GM21447 (cell line): ENCODE data around the gene ZNF672.
"Not testable (repeated sequence)": the region's sequence is repeated elsewhere in the genome, so short reads cannot be mapped to it uniquely, and the experiment has no call there.

Experiments used
- ATAC-seq: cut with Tn5 transposase; IDR thresholded peaks from one replicate; pipeline ENCODE4 v1.9.1; 2021; ENCODE audit not compliant: unreplicated experiment

Gene ZNF672

DNA sequence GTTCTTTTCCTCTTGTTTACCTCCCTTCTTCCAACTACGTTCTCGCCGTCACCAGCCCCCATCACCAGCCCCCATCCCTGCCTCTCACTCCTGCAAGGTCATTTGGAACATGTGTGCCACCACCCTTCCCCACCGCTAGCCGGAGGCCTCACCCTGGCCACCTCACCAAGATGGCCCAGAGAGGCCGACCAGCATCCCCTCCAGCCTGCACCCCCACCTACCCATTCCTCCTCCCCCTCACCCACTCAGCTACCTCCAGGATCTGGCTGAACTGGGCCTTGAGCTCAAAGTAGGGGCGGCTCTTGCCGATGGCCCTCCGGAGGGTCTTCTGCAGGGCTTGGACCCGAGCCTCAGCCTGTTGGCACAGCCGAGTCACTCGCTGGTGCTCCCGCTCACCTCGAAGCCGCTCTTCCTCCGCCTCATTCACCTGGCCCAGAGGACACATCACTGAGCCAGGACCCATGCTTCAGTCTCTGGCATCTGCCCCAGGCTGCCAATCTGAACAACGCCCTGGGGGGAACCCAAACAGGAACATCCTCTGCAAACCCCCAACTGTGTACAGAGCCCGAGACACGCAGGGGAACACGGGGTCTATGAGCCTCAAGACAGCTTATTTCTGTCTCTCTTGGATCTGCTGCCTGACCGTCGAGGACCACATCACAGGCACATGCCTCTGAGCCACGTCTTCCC, 25.1 kb upstream of the ZNF672 start:
- no peak for ATAC-seq

- no peak for ATAC-seq
Observed at GRCh38 chr1:248813546-248813945, 24.5 kb upstream of the ZNF672 start.

DNA sequence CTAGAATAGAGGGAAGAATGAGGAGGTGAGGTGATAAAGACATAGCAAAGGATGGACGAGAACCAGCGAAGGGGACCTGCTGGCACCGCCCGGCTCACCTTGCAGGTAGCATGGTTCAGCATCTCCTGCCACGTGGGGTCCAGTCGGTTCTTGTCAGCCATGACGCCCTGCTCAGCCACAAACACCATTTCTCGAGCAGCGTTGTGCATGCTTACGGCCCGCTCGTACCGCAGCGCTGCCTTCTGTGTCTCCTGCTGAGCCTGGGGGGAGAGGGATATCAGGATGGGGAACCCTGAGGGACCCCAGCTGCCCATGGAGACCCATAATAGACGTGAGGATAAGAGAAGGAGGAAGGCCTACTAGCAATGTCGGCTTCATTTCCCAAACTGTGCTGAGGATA, 23.7 kb upstream of the ZNF672 start:
- ATAC-seq = no peak

DNA sequence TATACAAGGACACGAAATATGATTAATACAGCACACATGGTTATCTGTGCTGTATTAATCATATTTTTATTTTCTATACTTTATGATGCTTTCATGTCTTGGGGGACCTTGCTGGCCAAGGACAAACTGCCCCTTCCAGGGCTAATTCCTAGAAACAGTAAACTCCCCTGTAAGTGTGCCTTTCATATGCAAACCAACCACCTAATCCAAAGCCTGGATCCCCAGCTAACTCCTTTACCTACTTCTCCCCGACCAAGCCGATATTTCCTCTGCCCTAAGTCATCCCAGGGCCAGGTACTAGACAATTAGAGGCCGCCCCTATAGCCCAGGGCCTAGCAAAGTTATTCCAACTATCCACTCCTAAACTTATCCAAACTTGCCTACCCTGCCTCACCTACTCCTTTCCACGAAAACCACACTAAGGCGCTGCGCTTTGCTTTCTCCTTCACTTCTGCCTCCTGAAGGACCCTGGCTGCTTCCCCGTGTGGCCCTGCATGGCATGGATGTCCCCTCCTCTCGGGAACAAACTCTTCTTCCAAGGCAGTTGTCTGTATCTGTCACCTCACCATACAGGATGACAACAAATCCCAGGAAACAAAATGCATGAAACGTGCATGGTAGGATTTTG, 22.5 kb upstream of the ZNF672 start:
- no peak for ATAC-seq

DNA sequence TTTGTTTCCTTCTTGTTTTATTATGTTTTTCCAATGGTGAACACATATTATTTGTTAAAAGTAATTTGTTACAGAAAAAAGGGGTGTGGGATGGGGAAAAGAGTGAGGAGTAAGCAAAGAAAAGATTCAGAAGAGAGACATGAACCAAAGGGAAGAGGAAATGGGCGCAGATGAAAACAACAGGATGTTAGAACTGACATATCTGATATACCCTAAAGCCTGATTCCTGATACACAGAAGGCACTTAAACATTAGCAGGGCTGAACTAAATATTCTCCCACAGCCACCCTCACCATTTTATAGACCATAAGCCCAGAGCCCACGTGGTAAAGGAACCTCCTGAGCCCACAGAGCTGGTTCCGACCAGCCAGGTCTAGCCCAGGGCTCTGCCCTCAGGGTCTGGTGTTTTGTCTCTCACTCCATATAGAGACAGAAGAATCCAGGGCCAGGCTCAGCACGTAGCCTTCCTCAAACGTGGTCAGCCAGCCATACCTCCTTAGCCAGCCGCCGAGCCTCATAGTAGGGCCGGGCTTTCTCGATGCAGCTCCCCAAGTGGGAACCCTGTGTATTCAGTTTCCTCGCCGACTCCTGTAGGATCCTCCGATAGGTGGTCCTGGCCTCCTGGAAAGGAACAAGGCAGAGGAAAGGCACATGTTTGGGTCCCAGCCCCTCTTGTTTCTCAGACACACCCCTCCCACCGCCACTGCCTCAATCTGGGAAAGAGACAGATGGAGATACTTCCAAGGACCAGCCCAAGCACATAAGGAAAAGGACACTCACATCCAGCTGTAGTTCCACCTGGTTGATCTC, 21.8 kb upstream of the ZNF672 start:
- no peak for ATAC-seq

- ATAC-seq = no peak
Observed at GRCh38 chr1:248817065-248817464, 21.0 kb upstream of the ZNF672 start.

DNA sequence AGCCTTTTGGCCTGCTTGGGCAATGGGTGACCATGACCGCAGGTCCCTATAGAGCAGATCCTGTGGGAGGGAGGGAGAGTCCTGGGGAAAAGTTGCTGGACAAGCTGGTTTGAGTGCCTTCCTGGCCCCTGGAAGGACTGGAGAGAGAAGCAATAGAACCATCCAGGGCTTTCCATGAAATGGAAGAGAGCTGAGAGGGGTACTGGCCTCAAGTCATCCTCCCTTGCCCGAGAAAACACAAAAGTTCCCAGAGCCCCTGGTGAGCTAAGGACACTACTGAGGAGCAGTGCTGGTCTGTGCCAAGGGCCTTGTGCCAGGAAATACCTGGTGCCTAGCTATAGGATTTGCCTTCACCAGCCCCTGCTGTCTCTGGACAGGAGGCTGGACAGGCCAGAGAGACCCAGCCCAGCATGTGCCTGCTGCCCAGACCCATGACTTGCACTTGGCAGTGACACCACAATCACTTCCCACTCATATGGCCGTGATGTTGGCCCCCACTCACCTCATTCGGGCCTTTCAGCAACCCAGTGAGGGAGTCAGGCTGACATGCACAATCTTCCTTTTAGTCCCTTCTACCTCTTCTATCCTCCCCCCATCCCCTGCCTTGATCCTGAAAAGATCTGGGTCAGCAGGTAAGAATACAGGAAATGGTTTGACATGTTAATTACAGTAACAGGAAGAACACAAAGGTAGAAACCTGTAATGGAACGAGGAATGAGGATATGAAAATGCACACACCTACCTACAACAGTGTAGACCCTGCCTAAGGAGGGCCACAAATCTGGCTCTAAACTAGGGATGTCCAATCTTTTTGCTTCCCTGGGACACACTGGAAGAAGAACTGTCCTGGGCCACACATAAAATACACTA, 19.3 kb upstream of the ZNF672 start:
- peak; percentile 44 for ATAC-seq

DNA sequence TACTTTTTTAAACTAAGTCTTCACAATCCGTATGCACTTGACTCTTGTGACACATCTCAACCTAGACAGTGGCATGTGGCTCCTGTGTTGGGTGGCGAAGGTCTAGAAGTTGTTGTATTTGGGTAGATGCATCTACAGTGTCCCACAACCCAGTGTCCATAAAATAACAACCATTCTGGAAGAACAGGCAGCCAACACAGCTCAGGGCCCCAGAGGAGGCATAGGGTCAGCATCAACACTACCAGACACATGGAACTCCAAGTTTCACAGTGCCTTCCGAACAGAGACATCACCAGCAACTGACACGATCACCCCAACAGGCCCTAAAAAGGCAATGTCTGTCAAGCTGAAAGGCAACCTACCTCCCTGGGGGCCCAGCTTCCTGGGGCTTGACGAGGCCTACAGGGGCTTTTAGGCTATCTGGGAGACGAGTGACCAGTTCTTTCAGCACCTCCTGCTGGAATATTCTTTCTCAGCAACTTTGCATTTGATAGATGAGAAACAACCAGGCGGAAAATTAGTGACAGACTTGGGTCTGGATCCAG, 17.9 kb upstream of the ZNF672 start:
- no peak for ATAC-seq

GRCh38 chr1:248821101-248821500, 16.9 kb upstream of the ZNF672 start:
- ATAC-seq = no peak

DNA sequence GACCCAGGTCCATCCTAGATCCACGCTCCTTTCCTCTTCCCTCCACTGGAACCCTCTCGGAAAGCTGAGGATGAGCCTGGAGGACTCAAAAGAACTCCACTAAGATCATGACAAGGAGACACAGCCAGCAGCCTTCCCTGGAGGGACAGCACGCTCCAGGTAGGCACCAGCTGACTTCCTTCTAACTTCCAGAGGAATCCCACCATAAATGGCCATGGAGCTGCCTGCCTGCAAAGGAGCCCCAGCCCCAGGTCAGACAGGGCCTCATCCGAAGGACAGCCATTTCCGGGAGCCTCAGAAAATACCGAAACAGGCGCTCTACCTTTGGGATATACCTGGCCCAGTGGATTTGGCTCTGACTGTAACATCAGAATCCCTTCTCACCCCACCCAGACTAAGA, 16.4 kb upstream of the ZNF672 start:
- no peak for ATAC-seq

GRCh38 chr1:248822148-248823032, 15.6 kb upstream of the ZNF672 start:
- no peak for ATAC-seq

GRCh38 chr1:248823517-248824001, 14.5 kb upstream of the ZNF672 start:
- ATAC-seq = no peak

DNA sequence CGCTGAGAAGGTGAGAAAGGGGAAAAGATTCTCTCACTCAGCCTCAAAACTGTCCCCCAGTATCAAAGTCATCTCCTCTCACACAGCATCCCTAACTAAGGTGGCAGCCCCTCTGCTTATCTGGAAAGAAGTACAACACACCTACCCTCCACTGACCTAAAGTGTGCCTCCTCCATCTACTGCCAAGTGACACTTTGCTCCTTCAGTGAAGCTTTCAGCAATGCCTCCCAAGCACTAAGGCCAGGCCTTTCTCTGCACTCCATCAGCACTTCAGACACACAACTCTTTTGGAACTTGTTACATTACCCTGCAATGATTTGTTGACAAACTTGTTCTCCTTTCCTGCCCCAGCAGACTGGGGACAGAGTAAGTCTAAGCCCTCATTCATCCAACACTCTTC, 13.7 kb upstream of the ZNF672 start:
- no peak for ATAC-seq

GRCh38 chr1:248824701-248825100, 13.3 kb upstream of the ZNF672 start:
- ATAC-seq = no peak

DNA sequence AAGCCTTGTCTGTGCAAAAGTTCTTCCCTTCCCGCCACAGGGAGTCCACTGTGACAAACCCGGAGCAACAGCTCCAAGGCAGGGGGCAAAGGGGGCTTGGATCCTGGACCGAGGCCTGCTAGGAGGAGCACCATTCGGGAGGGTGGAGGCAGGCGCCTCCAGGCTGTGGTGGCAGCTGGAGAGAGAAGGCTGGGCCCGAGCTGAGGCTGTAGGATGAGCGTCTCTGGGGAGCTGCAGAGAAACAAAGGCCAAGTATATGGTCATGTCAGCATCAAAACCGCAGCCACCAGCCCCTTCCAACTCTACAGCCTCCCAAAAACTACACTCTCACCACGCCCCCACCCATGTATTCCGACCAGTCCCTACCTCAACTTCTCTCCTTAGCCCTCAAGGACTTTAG, 12.9 kb upstream of the ZNF672 start:
- ATAC-seq = no peak

GRCh38 chr1:248825573-248825908, 12.5 kb upstream of the ZNF672 start:
- ATAC-seq = peak; percentile 3

- ATAC-seq = peak; percentile 91
Observed at GRCh38 chr1:248825909-248826760, 11.9 kb upstream of the ZNF672 start, which contains the start of gene SH3BP5L. SH3BP5L (minus strand) TSS chr1:248825915; CDS start chr1:248824935, 980 bp downstream.

DNA sequence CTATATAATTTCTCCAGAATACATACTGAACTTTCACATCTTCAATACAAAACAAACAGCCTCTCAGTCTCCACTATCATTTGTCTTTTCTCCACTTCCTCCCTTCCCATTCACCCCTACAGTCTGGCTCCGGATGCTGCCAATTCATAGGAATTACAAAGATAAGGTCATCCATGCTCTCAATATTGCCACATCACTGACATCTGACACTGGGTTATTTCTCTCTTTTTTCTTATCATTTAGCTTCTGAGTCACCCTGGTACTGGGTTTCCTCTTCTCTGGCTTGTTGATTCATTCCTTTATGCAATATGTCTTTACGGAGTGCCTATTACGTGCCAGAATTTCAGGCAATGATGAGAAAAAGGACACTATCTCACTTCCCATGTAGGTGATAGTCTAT, 9.2 kb upstream of the ZNF672 start:
- ATAC-seq = no peak

DNA sequence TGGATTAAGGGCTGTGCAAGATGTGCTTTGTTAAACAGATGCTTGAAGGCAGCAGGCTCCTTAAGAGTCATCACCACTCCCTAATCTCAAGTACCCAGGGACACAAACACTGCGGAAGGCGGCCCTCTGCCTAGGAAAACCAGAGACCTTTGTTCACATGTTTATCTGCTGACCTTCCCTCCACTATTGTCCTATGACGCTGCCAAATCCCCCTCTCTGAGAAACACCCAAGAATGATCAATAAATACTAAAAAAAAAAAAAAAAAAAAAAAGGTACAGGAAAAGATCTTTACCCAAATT, 7.4 kb upstream of the ZNF672 start:
- not testable (repeated sequence) for ATAC-seq
